CD4-positive, alpha-beta memory T cell (primary cell): Measurements from ENCODE around the gene HIRIP3. TPM values are rescaled to one million over a fixed set of nuclear protein-coding genes. Genes with fewer than 3 reads are reported as not detected.
A peak's percentile ranks its signal among the peaks of the same experiment; 100 is the strongest.

Source experiments
- CTCF ChIA-PET: fragments of 350-600 bp; sonication (Branson Sonifier 250); formaldehyde crosslinking; loops from one replicate; lab custom pipeline; 2021; ENCODE audit warnings: inconsistent platforms; ENCODE audit not compliant: partially characterized antibody; lab: Charles Lee
- POLR2A ChIA-PET: fragments of 350-600 bp; sonication (Branson Sonifier 250); formaldehyde crosslinking; loops from one replicate; lab custom pipeline; 2021; ENCODE audit not compliant: partially characterized antibody; lab: Charles Lee
- DNase-seq, 5 donors: peaks; one replicate each; pipeline versions ENCODE4 v3.0.0 to v3.0.0-alpha.2; 2020 to 2022; ENCODE audit warnings: mixed read lengths in 1 of 5
- H3K27ac ChIP-seq: one replicate; pipeline ENCODE4 v1.7.0; 2013; ENCODE audit warnings: low read depth, low read length
- H3K27me3 ChIP-seq: 2 replicates; pipeline ENCODE4 v1.7.0; 2013; ENCODE audit warnings: mild to moderate bottlenecking, low read length, moderate library complexity; ENCODE audit not compliant: insufficient read depth
- H3K36me3 ChIP-seq: 2 replicates; pipeline ENCODE4 v1.7.0; 2013; ENCODE audit warnings: mild to moderate bottlenecking, low read length, moderate library complexity; ENCODE audit not compliant: insufficient read depth
- H3K4me1 ChIP-seq: 2 replicates; pipeline ENCODE4 v1.7.0; 2013; ENCODE audit warnings: mild to moderate bottlenecking, low read length, moderate library complexity; ENCODE audit not compliant: insufficient read depth
- H3K4me3 ChIP-seq, 2 donors: one replicate each; pipeline ENCODE4 v1.7.0; 2013; ENCODE audit warnings: low read length in 2 of 2, mild to moderate bottlenecking in 1 of 2
- H3K9me3 ChIP-seq, 2 donors: one replicate each; pipeline ENCODE4 v1.7.0; 2013; ENCODE audit warnings: low read length in 2 of 2, control low read depth in 1 of 2; ENCODE audit not compliant: control insufficient read depth in 1 of 2
- H3K27ac Mint-ChIP-seq, 7 donors: one replicate each; pipeline ENCODE4 v1.8.0; 2020 to 2021; ENCODE audit warnings: mixed read lengths in 7 of 7, mild to moderate bottlenecking in 6 of 7, inconsistent platforms in 3 of 7, moderate library complexity in 3 of 7
- H3K27me3 Mint-ChIP-seq, 2 donors: one replicate each; pipeline ENCODE4 v1.8.0; 2020 to 2021; ENCODE audit warnings: mixed read lengths in 2 of 2
- H3K36me3 Mint-ChIP-seq, 2 donors: one replicate each; pipeline ENCODE4 v1.8.0; 2020 to 2021; ENCODE audit warnings: mixed read lengths in 2 of 2, inconsistent platforms in 1 of 2, mild to moderate bottlenecking in 1 of 2
- H3K4me1 Mint-ChIP-seq, 4 donors: one replicate each; pipeline ENCODE4 v1.8.0; 2020 to 2021; ENCODE audit warnings: mixed read lengths in 4 of 4, mild to moderate bottlenecking in 1 of 4
- H3K4me3 Mint-ChIP-seq, 8 donors: one replicate each; pipeline ENCODE4 v1.8.0; 2020 to 2021; ENCODE audit warnings: mixed read lengths in 8 of 8, mild to moderate bottlenecking in 7 of 8, moderate library complexity in 6 of 8, inconsistent platforms in 3 of 8
- H3K9me3 Mint-ChIP-seq, 8 donors: one replicate each; pipeline ENCODE4 v1.8.0; 2020 to 2021; ENCODE audit warnings: mixed read lengths in 8 of 8, mild to moderate bottlenecking in 5 of 8, inconsistent platforms in 3 of 8, moderate library complexity in 1 of 8
- intact Hi-C: fragments of 100-400 bp; cut with micrococcal nuclease; formaldehyde crosslinking; loops from one replicate; pipeline ENCODE4 v1.15.1; 2023
- polyA plus RNA-seq, 2 donors: library from polyadenylated mRNA; unstranded; fragments of 300-500 nt; fragmentation: Illumina TruSeq; gene quantifications; one replicate each; pipeline ENCODE4 v1.2.3, GENCODE V29; 2021
- total RNA-seq, 2 experiments: library from RNA; stranded (reverse); gene quantifications; one replicate each; pipeline ENCODE4 v1.2.3, GENCODE V29; 2021

Gene HIRIP3
- total and polyA plus RNA-seq, 4 experiments from 2014 or later, result 19.2 to 26.0 (median 20.5) TPM

DNA sequence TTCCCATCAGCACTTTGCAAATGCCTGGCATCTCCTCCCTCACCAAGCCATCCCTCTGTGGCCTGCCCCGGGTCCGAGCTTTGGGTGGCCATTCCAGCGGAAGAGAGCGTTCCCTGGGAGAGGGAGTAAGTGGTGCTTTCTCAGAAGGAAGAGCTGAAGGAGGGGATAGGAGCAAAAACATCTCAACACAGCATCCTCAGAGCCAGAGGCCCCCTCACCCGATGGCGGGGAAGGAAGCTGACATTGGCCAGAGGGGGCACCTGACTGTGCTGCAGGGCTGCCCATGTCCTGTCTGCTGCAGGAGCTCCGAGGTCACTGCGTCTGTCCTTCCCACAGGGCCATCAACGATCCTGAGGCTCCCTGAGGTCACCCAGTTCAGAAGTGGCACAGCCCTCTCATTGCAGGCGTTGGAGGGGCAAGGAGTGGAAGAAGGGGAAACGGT, 36.1 kb upstream of the HIRIP3 start:
- H3K4me3 Mint-ChIP-seq, result peak overlapping the region in 1 of 8 donors; percentile 38
- H3K9me3 ChIP-seq, result no peaks in the 10 kb centered on the region
- H3K27me3 ChIP-seq, result peaks cover 18% of the 10 kb centered on the region
- H3K27ac Mint-ChIP-seq, result no peak overlapping the region
- H3K4me1 ChIP-seq, result peaks cover 5% of the 10 kb centered on the region
- peak in 1 of 5 donors; percentile 29 for DNase-seq
- H3K9me3 Mint-ChIP-seq, result peaks cover 0 to 2% (median 0%) of the 10 kb centered on the region in 8 donors
- no peaks in the 10 kb centered on the region for H3K36me3 ChIP-seq
- CTCF ChIA-PET, result interaction anchor here (0.9 to 2.7 kb wide), 18 partner anchors 10 to 365 kb away, joined by 3 to 21 read pairs (median 5); partner anchors contain the start of genes QPRT and TMEM219
- peaks cover 4 to 18% (median 5%) of the 10 kb centered on the region in 4 donors for H3K4me1 Mint-ChIP-seq
- no peak overlapping the region for H3K27ac ChIP-seq
- no peak overlapping the region for H3K4me3 ChIP-seq
- H3K36me3 Mint-ChIP-seq, result no peaks in the 10 kb centered on the region
- intact Hi-C loops, result no loop called here
- H3K27me3 Mint-ChIP-seq, result peaks cover 31 to 44% of the 10 kb centered on the region in 2 donors
- POLR2A ChIA-PET, result interaction anchor here (0.7 to 1.3 kb wide), 3 partner anchors 26 to 331 kb away, joined by 3 to 5 read pairs (median 3); no protein-coding TSS in a partner anchor

- Histone ChIP-seq H3K9me3 (no peaks in the 10 kb centered on the region), H3K36me3 (no peaks in the 10 kb centered on the region), H3K27me3 (peaks cover 18% of the 10 kb centered on the region), H3K4me3 (no peak within 1 kb of the TSS), H3K4me1 (peaks cover 5% of the 10 kb centered on the region), H3K27ac (no peak within 1 kb of the TSS)
- peaks cover 0 to 2% (median 0%) of the 10 kb centered on the region in 8 donors for H3K9me3 Mint-ChIP-seq
- intact Hi-C loops, result no loop called here
- peaks cover 31 to 44% of the 10 kb centered on the region in 2 donors for H3K27me3 Mint-ChIP-seq
- CTCF ChIA-PET, result interaction anchor here (0.9 to 2.7 kb wide), 10 partner anchors 12 to 351 kb away, joined by 3 to 21 read pairs (median 5); partner anchors contain the start of gene TMEM219
- peaks cover 4 to 18% (median 5%) of the 10 kb centered on the region in 4 donors for H3K4me1 Mint-ChIP-seq
- POLR2A ChIA-PET, result interaction anchor here (1.3 kb wide), 1 partner anchor 330 kb away, joined by 5 read pairs; no protein-coding TSS in a partner anchor
- peak in 1 of 5 donors; percentile 33 for DNase-seq
- H3K27ac Mint-ChIP-seq, result peak within 1 kb of the TSS in 1 of 7 donors; percentile 48
- peak within 1 kb of the TSS in 6 of 8 donors; percentile 35 to 76 (median 41) for H3K4me3 Mint-ChIP-seq
- no peaks in the 10 kb centered on the region for H3K36me3 Mint-ChIP-seq
These were observed 35.5 kb upstream of the HIRIP3 start, which contains the start of gene TLCD3B for GRCh38 chr16:30030841-30031413. TSS of gene TLCD3B (minus strand) at chr16:30031271. CDS start at chr16:30030527, 744 bp downstream.

DNA sequence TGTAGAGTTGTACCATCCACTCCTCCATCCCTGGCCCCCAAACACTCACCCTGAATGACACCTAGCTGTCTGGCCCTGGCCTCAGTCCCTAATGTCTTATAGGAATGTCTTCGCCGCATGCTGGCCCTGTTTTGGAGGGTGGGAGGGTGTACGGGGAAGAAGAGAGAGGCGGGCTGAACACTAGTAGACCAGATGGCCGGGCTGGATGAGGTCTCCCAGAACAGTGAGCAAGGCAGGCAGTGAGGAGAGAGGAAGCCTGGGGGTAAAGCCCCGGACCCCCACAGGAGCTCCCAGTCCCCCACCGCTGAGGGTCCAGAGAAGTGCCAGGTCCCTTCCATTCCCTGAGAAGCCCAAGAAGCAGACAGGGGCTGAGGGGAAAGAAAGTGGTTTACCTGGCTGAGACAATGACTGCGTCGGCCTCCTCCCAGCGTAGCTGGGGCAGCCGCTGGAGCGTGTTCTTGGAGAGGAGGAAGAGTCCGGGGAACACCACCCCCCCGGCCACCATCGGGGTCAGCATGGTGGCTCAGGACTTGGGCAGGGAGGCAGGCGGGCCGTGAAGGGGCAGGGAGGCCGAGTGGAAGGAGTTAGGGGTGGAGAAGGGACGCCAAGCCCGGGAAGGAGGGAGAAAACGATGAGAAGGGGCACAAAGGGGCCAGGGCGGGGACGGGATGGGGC, 34.7 kb upstream of the HIRIP3 start:
- peaks cover 0 to 2% (median 0%) of the 10 kb centered on the region in 8 donors for H3K9me3 Mint-ChIP-seq
- CTCF ChIA-PET, result interaction anchor here (0.9 kb wide), 1 partner anchor 21 kb away, joined by 3 read pairs; no protein-coding TSS in a partner anchor
- intact Hi-C loops, result no loop called here
- Histone ChIP-seq H3K27ac (no peak overlapping the region), H3K36me3 (no peaks in the 10 kb centered on the region), H3K9me3 (no peaks in the 10 kb centered on the region), H3K4me3 (no peak overlapping the region), H3K4me1 (peaks cover 5% of the 10 kb centered on the region), H3K27me3 (peaks cover 18% of the 10 kb centered on the region)
- H3K4me3 Mint-ChIP-seq, result peak overlapping the region in 2 of 8 donors; percentile 39
- no peak overlapping the region for H3K27ac Mint-ChIP-seq
- DNase-seq, result no peak
- H3K27me3 Mint-ChIP-seq, result peaks cover 30 to 43% of the 10 kb centered on the region in 2 donors
- POLR2A ChIA-PET, result no interaction called here
- no peaks in the 10 kb centered on the region for H3K36me3 Mint-ChIP-seq
- H3K4me1 Mint-ChIP-seq, result peaks cover 4 to 18% (median 5%) of the 10 kb centered on the region in 4 donors

DNA sequence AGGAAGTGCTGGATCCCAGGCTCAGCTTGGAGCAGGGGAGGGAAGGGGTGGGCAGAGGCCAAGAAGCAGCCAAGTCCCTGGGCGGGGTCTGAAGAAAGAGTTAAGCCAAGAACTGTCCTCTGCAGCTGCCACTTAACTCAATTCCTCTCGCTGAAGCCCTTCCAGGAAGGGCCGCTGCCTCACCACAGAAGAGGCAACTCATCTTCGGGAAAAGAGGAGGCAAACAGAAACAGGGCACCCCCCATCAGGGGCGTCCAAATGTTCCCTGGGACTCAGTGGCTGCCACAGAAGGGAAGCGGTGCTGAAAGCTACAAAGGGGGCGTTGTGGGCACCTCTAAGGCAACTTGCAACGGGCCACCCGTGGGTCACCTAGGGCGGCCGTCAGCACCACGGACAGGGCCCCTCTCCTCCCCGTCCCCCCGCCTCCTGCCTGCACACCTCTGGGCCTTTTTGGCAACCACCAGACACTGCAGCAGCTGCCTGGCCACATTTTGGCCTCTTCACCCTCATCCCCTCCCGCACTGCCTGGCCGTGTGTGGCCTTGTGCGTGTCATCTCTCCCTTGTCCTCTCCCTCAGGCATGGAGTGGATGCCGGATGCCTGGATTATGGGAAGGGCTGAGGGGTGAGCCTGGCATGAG, 33.1 kb upstream of the HIRIP3 start:
- Mint-ChIP-seq H3K4me3 (peak overlapping the region in 1 of 8 donors; percentile 30), H3K27me3 (peaks cover 27 to 39% of the 10 kb centered on the region in 2 donors), H3K9me3 (peaks cover 0 to 2% (median 0%) of the 10 kb centered on the region in 8 donors), H3K27ac (no peak overlapping the region), H3K4me1 (peaks cover 4 to 18% (median 5%) of the 10 kb centered on the region in 4 donors), H3K36me3 (no peaks in the 10 kb centered on the region)
- intact Hi-C loops, result no loop called here
- Histone ChIP-seq H3K4me3 (no peak overlapping the region), H3K27me3 (peaks cover 18% of the 10 kb centered on the region), H3K4me1 (peaks cover 5% of the 10 kb centered on the region), H3K9me3 (no peaks in the 10 kb centered on the region), H3K36me3 (no peaks in the 10 kb centered on the region), H3K27ac (no peak overlapping the region)
- ChIA-PET CTCF (no interaction called here), POLR2A (interaction anchor here (1.2 kb wide), 1 partner anchor 37 kb away, joined by 4 read pairs; the partner anchor contains the start of gene ALDOA)
- DNase-seq, result no peak

DNA sequence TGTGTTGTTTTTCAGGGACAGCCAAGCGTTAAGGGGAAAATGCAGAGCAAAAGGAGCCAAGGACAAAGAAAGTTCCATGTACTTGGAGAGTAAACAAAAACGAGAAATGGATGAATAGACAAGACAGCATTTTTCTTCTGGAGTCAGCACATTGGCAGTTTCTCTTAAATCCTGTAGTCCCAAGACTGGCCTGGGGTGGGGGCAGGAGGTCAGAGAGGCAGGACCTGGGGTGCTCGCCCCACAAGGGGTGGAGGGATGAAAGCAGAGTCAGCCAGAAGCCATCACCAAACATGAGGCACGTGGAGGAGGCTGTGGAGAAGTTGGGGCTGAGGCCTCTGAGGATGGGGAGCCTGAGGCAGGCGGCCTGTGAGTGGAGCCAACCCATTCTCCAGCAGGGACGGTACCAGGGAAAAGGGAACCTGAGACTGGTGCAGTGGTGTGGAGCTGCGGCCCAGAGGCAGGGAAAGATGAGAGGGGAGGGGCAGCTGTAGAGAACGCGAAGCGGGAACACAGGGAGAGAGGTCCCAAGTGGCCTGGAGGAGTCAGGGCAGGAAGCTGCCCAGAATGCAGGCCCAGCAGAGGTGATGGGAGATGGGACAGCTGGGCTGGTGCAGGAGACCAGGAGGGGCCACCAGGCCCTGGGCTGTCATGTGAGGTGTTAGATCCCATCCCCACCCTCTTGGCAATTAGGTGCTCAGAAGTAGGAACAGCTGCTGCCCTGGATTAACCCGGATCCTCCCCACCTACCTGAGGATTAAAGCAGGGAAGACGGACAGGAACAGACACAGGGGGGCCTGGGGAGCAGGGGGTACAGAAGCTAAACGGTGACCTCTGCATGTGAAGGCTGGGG, 32.4 kb upstream of the HIRIP3 start:
- Histone ChIP-seq H3K27me3 (peaks cover 18% of the 10 kb centered on the region), H3K4me1 (peaks cover 5% of the 10 kb centered on the region), H3K27ac (no peak overlapping the region), H3K36me3 (no peaks in the 10 kb centered on the region), H3K9me3 (no peaks in the 10 kb centered on the region), H3K4me3 (no peak overlapping the region)
- no peak overlapping the region for H3K4me3 Mint-ChIP-seq
- ChIA-PET CTCF (no interaction called here), POLR2A (interaction anchor here (1.2 kb wide), 1 partner anchor 38 kb away, joined by 4 read pairs; the partner anchor contains the start of gene ALDOA)
- intact Hi-C loops, result no loop called here
- DNase-seq, result no peak
- no peak overlapping the region for H3K27ac Mint-ChIP-seq
- peaks cover 0 to 2% (median 0%) of the 10 kb centered on the region in 8 donors for H3K9me3 Mint-ChIP-seq
- H3K27me3 Mint-ChIP-seq, result peaks cover 27 to 39% of the 10 kb centered on the region in 2 donors
- H3K4me1 Mint-ChIP-seq, result peaks cover 4 to 18% (median 5%) of the 10 kb centered on the region in 4 donors
- H3K36me3 Mint-ChIP-seq, result no peaks in the 10 kb centered on the region

- CTCF ChIA-PET, result no interaction called here
- intact Hi-C loops, result no loop called here
- H3K4me1 Mint-ChIP-seq, result peaks cover 0 to 12% (median under 1%) of the 10 kb centered on the region in 4 donors
- peaks cover 22 to 33% of the 10 kb centered on the region in 2 donors for H3K27me3 Mint-ChIP-seq
- H3K27me3 ChIP-seq, result peaks cover 12% of the 10 kb centered on the region
- H3K4me3 Mint-ChIP-seq, result no peak overlapping the region
- H3K36me3 Mint-ChIP-seq, result no peaks in the 10 kb centered on the region
- POLR2A ChIA-PET, result no interaction called here
- no peaks in the 10 kb centered on the region for H3K36me3 ChIP-seq
- peaks cover 10% of the 10 kb centered on the region for H3K4me1 ChIP-seq
- no peak overlapping the region for H3K27ac ChIP-seq
- no peak overlapping the region for H3K27ac Mint-ChIP-seq
- no peaks in the 10 kb centered on the region for H3K9me3 ChIP-seq
- no peak for DNase-seq
- no peak overlapping the region for H3K4me3 ChIP-seq
- H3K9me3 Mint-ChIP-seq, result peaks cover 0 to 2% (median 0%) of the 10 kb centered on the region in 8 donors
These were observed 31.0 kb upstream of the HIRIP3 start for GRCh38 chr16:30026449-30026848.
